MM.1S (cell line): ENCODE data around the gene CYB561A3.

Experiments
- EZH2 ChIP-seq: fragments of 300-600 bp; sonication (generic); optimal IDR thresholded peaks from 2 replicates; pipeline ENCODE3; 2017; ENCODE audit warnings: low read depth, mild to moderate bottlenecking, antibody characterized with exemption, low read length, mixed read lengths
- TF ChIP-seq, protein P1 (sequence below): fragments of 300-600 bp; sonication (generic); IDR thresholded peaks from 2 replicates; pipeline ENCODE4 v1.5.1; 2016; ENCODE audit warnings: antibody characterized with exemption, low read length, mixed read lengths

DNA sequence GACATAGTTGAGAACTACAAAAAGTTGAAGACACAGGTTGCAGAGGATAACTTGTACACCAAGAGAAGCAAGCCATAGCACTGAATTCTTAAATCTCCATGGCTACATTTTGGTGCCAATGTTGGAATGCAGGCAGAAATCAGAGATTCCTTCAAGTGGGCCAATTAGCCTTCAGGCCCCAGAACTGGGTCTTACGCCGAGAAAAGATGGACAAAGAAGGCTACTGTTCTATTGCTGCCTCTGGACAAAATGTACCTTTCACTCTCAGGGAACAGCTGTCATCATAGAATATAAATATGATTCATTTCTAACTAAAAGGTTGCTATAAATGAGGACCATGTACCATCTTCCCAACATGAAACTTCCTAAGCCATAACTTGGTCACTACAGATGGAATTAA, 44.4 kb upstream of the CYB561A3 start:
- no peak for TF ChIP-seq EZH2
- TF ChIP-seq, protein P1, sequence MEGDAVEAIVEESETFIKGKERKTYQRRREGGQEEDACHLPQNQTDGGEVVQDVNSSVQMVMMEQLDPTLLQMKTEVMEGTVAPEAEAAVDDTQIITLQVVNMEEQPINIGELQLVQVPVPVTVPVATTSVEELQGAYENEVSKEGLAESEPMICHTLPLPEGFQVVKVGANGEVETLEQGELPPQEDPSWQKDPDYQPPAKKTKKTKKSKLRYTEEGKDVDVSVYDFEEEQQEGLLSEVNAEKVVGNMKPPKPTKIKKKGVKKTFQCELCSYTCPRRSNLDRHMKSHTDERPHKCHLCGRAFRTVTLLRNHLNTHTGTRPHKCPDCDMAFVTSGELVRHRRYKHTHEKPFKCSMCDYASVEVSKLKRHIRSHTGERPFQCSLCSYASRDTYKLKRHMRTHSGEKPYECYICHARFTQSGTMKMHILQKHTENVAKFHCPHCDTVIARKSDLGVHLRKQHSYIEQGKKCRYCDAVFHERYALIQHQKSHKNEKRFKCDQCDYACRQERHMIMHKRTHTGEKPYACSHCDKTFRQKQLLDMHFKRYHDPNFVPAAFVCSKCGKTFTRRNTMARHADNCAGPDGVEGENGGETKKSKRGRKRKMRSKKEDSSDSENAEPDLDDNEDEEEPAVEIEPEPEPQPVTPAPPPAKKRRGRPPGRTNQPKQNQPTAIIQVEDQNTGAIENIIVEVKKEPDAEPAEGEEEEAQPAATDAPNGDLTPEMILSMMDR, result no peak
